Transverse colon (tissue), 4 donors: ENCODE measurements around the gene NOTCH1. TPM values are rescaled to one million over a fixed set of nuclear protein-coding genes. Genes with fewer than 3 reads are reported as not detected.

Source experiments
- DNase-seq: peaks from one replicate; pipeline ENCODE4 v3.0.0-alpha.2; 2019
- H3K27ac ChIP-seq, 4 donors: fragments of 200-600 bp; sonication (generic); 2 replicates each; pipeline ENCODE4 v1.5.1; 2016 to 2018; ENCODE audit warnings: inconsistent platforms in 4 of 4
- H3K27me3 ChIP-seq: fragments of 200-600 bp; sonication (generic); 2 replicates; pipeline ENCODE4 v1.5.1; 2017; ENCODE audit warnings: inconsistent platforms
- H3K36me3 ChIP-seq, 4 donors: fragments of 200-600 bp; sonication (generic); 2 replicates each; pipeline ENCODE4 v1.5.1; 2017 to 2019; ENCODE audit warnings: inconsistent platforms in 4 of 4
- H3K4me1 ChIP-seq, 4 donors: fragments of 200-600 bp; sonication (generic); 2 replicates each; pipeline ENCODE4 v1.5.1; 2017 to 2020; ENCODE audit warnings: inconsistent platforms in 4 of 4
- H3K4me3 ChIP-seq, 4 donors: fragments of 200-600 bp; sonication (generic); 1 replicate in 1 of 4; 2 replicates in 3 of 4; pipeline versions ENCODE4 v1.5.1 to v1.6.1; 2017 to 2019; ENCODE audit warnings: inconsistent platforms in 4 of 4
- H3K9me3 ChIP-seq, 2 donors: fragments of 200-600 bp; sonication (generic); 2 replicates each; pipeline ENCODE4 v1.5.1; 2017 to 2019; ENCODE audit warnings: inconsistent platforms in 2 of 2
- CTCF ChIP-seq, 5 experiments: fragments of 200-600 bp in 3 of 5; fragments of 450-650 bp in 2 of 5; sonication (generic) in 3 of 5; IDR thresholded peaks; 1 replicate in 2 of 5; 2 replicates in 3 of 5; pipeline ENCODE4 v1.5.1; 2016 to 2017; ENCODE audit warnings: antibody characterized with exemption in 5 of 5, inconsistent platforms in 3 of 5, mild to moderate bottlenecking in 2 of 5, moderate library complexity in 1 of 5
- EP300 ChIP-seq: sonication (generic); formaldehyde crosslinking; IDR thresholded peaks from one replicate; pipeline ENCODE4 v1.6.1; 2017; ENCODE audit warnings: antibody characterized with exemption, low read depth
- POLR2A ChIP-seq: fragments of 450-650 bp; IDR thresholded peaks from one replicate; pipeline ENCODE4 v1.6.1; 2016; ENCODE audit warnings: antibody characterized with exemption, mild to moderate bottlenecking, moderate library complexity
- POLR2AphosphoS5 ChIP-seq, 3 donors: sonication (generic); formaldehyde crosslinking; IDR thresholded peaks; one replicate each; pipeline ENCODE4 v1.6.1; 2016; ENCODE audit warnings: antibody characterized with exemption in 3 of 3
- WGBS, 2 donors: methylation state at CpG; one replicate each; pipeline ENCODE4 v1.1.5; 2018; ENCODE audit warnings: low coverage in 1 of 2; 5-methylcytosine and 5-hydroxymethylcytosine counted together
- in situ Hi-C, 4 donors: fragments of 200-750 bp; cut with MboI; loops; one replicate each; pipeline versions ENCODE4 v1.15.0 to v1.15.1; 2017; ENCODE audit warnings: low sequenced_read_pairs in 3 of 4, low pct_ligation_motif_present in 1 of 4, low pct_unique_long_range_greater_than_20kb in 1 of 4
- intact Hi-C: fragments of 100-400 bp; cut with DNase I; formaldehyde crosslinking; loops from one replicate; pipeline ENCODE4 v1.15.1; 2023; ENCODE audit warnings: low total_unique reads
- total RNA-seq, 4 donors: library from RNA; depleted of rRNA; stranded (reverse); fragments of >200 nt; gene quantifications; one replicate each; pipeline ENCODE4 v1.1.0, GENCODE V29; 2016

Gene NOTCH1
- total RNA-seq, 4 donors from 2014 or later, result 48.2 to 154 (median 98.2) TPM

- WGBS, 2 donors, result 87% methylated on average over 23 of the region's 28 CpGs; no CpG with 5 or more reads in 1 of the 2 donors
- Histone ChIP-seq H3K27me3 (no peaks in the 10 kb centered on the region), H3K4me3 (no peak overlapping the region), H3K4me1 (peaks cover 4 to 18% (median 13%) of the 10 kb centered on the region in 4 donors), H3K36me3 (peaks cover 0 to 46% (median 13%) of the 10 kb centered on the region in 4 donors), H3K9me3 (no peaks in the 10 kb centered on the region), H3K27ac (no peak overlapping the region)
- TF ChIP-seq CTCF (IDR thresholded peaks at IDR 0.05), result no peak
- no peak for TF ChIP-seq POLR2AphosphoS5 (IDR thresholded peaks at IDR 0.05)
- TF ChIP-seq POLR2A, result no peak
- no peak for TF ChIP-seq EP300
- intact Hi-C loops, result no loop called here
- DNase-seq, result no peak
- in situ Hi-C loops, result no loop called here
Observed at GRCh38 chr9:136515276-136515675, 30.6 kb downstream of the NOTCH1 start.

DNA sequence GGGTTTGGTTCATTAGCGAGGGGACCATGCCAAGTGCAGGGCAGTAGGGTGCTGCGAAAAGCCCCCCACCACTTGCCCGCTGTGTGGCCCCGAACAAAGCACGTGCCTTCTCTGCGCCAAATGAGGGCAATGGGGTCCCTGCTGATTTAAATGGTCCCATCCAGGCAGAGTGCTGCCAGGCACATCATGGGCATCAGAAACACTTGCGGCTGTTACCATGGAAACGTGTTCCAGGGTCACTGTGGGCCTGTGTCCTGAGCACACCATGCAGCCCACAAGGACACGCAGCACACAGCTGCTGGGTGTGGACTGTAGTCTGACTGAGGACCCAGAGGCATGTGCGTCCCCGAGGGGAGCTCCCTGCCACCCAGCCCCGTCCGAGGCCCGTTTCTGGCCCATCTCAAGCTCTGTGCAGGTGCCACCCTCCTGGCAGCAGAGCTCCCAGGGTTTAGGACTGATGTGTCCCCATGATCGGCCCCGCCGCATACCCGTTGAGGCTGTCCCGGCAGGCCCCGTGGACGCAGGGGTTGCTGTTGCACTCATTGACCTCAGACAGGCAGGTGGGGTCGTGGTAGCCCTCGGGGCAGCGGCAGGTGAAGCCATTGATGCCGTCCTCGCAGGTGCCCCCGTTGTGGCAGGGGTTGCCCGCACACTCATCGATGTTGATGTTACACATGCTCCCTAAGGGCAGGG, 31.7 kb downstream of the NOTCH1 start:
- intact Hi-C loops, result no loop called here

GRCh38 chr9:136513191-136513590, 32.7 kb downstream of the NOTCH1 start:
- Histone ChIP-seq H3K27ac (peak overlapping the region in 3 of 4 donors; percentile 21 to 70 (median 62)), H3K36me3 (peaks cover 0 to 59% (median 11%) of the 10 kb centered on the region in 4 donors), H3K27me3 (no peaks in the 10 kb centered on the region), H3K9me3 (no peaks in the 10 kb centered on the region), H3K4me1 (no peaks in the 10 kb centered on the region), H3K4me3 (no peak overlapping the region)
- 93% methylated on average over 8 of the region's 16 CpGs; no CpG with 5 or more reads in 1 of the 2 donors for WGBS, 2 donors
- in situ Hi-C loops, result no loop called here
- no peak for DNase-seq
- intact Hi-C loops, result no loop called here
- TF ChIP-seq CTCF (IDR thresholded peaks at IDR 0.05) (no peak), POLR2AphosphoS5 (IDR thresholded peaks at IDR 0.05) (no peak), POLR2A (no peak), EP300 (no peak)

More for the DNA sequence above, 31.7 kb downstream of the NOTCH1 start:
- H3K4me1 ChIP-seq, result peaks cover 2 to 8% (median 4%) of the 10 kb centered on the region in 4 donors
- no peaks in the 10 kb centered on the region for H3K9me3 ChIP-seq
- 91% methylated on average over 21 of the region's 29 CpGs; no CpG with 5 or more reads in 1 of the 2 donors for WGBS, 2 donors
- H3K4me3 ChIP-seq, result no peak overlapping the region
- TF ChIP-seq POLR2A (no peak), EP300 (no peak), CTCF (IDR thresholded peaks at IDR 0.05) (no peak), POLR2AphosphoS5 (IDR thresholded peaks at IDR 0.05) (no peak)
- peaks cover 0 to 52% (median 13%) of the 10 kb centered on the region in 4 donors for H3K36me3 ChIP-seq
- no peak overlapping the region for H3K27ac ChIP-seq
- no peak for DNase-seq
- H3K27me3 ChIP-seq, result no peaks in the 10 kb centered on the region
- in situ Hi-C loops, result no loop called here

DNA sequence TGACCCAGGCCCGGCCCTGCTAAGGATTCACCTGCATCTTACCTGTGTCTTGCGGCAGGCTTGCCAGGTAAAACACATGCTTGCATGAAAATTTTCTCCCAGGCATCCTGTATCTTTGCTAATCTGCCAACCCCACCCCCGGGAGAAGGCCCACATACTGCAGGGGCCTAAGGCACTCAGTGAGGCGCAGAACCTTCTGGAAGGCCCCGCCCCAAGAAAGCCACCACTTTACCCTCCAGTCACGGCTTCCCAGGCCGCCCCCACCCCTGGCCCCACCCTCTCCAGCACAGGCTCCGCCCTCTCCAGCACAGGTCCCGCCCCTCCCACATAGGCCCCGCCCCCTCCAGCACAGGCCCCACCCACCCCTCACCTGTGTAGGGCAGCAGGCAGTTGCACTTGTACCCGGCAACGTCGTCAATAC, 33.2 kb downstream of the NOTCH1 start:
- no peak overlapping the region for H3K4me3 ChIP-seq
- intact Hi-C loops (no loop called here), in situ Hi-C loops (no loop called here)
- TF ChIP-seq EP300, result no peak
- no peak for TF ChIP-seq POLR2A
- TF ChIP-seq POLR2AphosphoS5 (IDR thresholded peaks at IDR 0.05), result no peak
- no peak for TF ChIP-seq CTCF (IDR thresholded peaks at IDR 0.05)
- no peaks in the 10 kb centered on the region for H3K27me3 ChIP-seq
- H3K36me3 ChIP-seq, result peaks cover 0 to 63% (median 9%) of the 10 kb centered on the region in 4 donors
- 53% methylated on average over 12 of the region's 13 CpGs; no CpG with 5 or more reads in 1 of the 2 donors for WGBS, 2 donors
- H3K27ac ChIP-seq, result peak overlapping the region; percentile 30 to 70 (median 61)
- H3K9me3 ChIP-seq, result no peaks in the 10 kb centered on the region
- no peaks in the 10 kb centered on the region for H3K4me1 ChIP-seq
- DNase-seq, result no peak
